Choroid plexus epithelial cell (primary cell): ENCODE data around the gene SLC44A3.
"Not testable (repeated sequence)": the region's sequence is repeated elsewhere in the genome, so short reads cannot be mapped to it uniquely, and the experiment has no call there.

Experiments
- DNase-seq: peaks from one replicate; pipeline ENCODE4 v3.0.0-alpha.2; 2010; ENCODE audit warnings: low read depth
- H3K4me3 ChIP-seq: 2 replicates; pipeline ENCODE4 v1.5.1; 2011; ENCODE audit warnings: low read depth, mild to moderate bottlenecking, control low read depth, low read length, moderate library complexity
- CTCF ChIP-seq: conservative IDR thresholded peaks from 2 replicates; pipeline ENCODE4 v1.5.1; 2011; ENCODE audit warnings: low read depth, mild to moderate bottlenecking, control low read depth, inconsistent platforms, low read length, moderate library complexity

The SLC44A3 gene

GRCh38 chr1:94935476-94935875 lies 115.3 kb downstream of the SLC44A3 start:
- no peak overlapping the region for H3K4me3 ChIP-seq
- DNase-seq, result no peak
- no peak for TF ChIP-seq CTCF

GRCh38 chr1:94936861-94937620 lies 116.9 kb downstream of the SLC44A3 start:
- H3K4me3 ChIP-seq, result no peak overlapping the region
- no peak for TF ChIP-seq CTCF
- peak; percentile 56 for DNase-seq

GRCh38 chr1:94937820-94938219 lies 117.7 kb downstream of the SLC44A3 start:
- DNase-seq, result no peak
- no peak for TF ChIP-seq CTCF
- H3K4me3 ChIP-seq, result no peak overlapping the region

- no peak for DNase-seq
- no peak for TF ChIP-seq CTCF
- H3K4me3 ChIP-seq, result no peak overlapping the region
Measured at GRCh38 chr1:94940738-94941137, 120.6 kb downstream of the SLC44A3 start.

- not testable (repeated sequence) for H3K4me3 ChIP-seq, DNase-seq
Measured at GRCh38 chr1:94941480-94941879, 121.3 kb downstream of the SLC44A3 start.

- TF ChIP-seq CTCF, result no peak
- no peak overlapping the region for H3K4me3 ChIP-seq
- DNase-seq, result no peak
Measured at GRCh38 chr1:94942171-94943128, 122.3 kb downstream of the SLC44A3 start.
